Globus pallidus (tissue), 1 donor: Measurements from ENCODE around the gene REEP1.

Source experiments
- DNase-seq: peaks from one replicate; pipeline ENCODE4 v3.0.0-alpha.2; 2015; ENCODE audit warnings: low spot score

The REEP1 gene

GRCh38 chr2:86305915-86306254, 31.5 kb downstream of the REEP1 start:
- no peak for DNase-seq

- DNase-seq, result no peak
Measured at GRCh38 chr2:86305195-86305914, 32.1 kb downstream of the REEP1 start.

- no peak for DNase-seq
Measured at GRCh38 chr2:86304416-86304815, 33.0 kb downstream of the REEP1 start.

- no peak for DNase-seq
Measured at GRCh38 chr2:86302320-86302719, 35.1 kb downstream of the REEP1 start.

GRCh38 chr2:86301711-86302202, 35.7 kb downstream of the REEP1 start:
- no peak for DNase-seq

- no peak for DNase-seq
Measured at GRCh38 chr2:86301009-86301408, 36.4 kb downstream of the REEP1 start.

- DNase-seq, result no peak
Measured at GRCh38 chr2:86300496-86300895, 36.9 kb downstream of the REEP1 start.

- peak; percentile 81 for DNase-seq
Measured at GRCh38 chr2:86298411-86299390, 38.7 kb downstream of the REEP1 start.

- DNase-seq, result no peak
Measured at GRCh38 chr2:86297382-86298147, 39.9 kb downstream of the REEP1 start.

GRCh38 chr2:86296947-86297346, 40.5 kb downstream of the REEP1 start:
- DNase-seq, result no peak

GRCh38 chr2:86295066-86295465, 42.4 kb downstream of the REEP1 start:
- DNase-seq, result no peak

GRCh38 chr2:86293612-86294011, 43.8 kb downstream of the REEP1 start:
- no peak for DNase-seq

- DNase-seq, result no peak
Measured at GRCh38 chr2:86292571-86293515, 44.6 kb downstream of the REEP1 start.

- DNase-seq, result no peak
Measured at GRCh38 chr2:86291328-86291662, 46.1 kb downstream of the REEP1 start.

- no peak for DNase-seq
Measured at GRCh38 chr2:86290596-86291327, 46.7 kb downstream of the REEP1 start.

GRCh38 chr2:86286516-86286915, 50.9 kb downstream of the REEP1 start:
- no peak for DNase-seq

GRCh38 chr2:86285981-86286380, 51.4 kb downstream of the REEP1 start:
- DNase-seq, result no peak

GRCh38 chr2:86285571-86285970, 51.9 kb downstream of the REEP1 start:
- no peak for DNase-seq

- DNase-seq, result no peak
Measured at GRCh38 chr2:86284987-86285386, 52.4 kb downstream of the REEP1 start.

GRCh38 chr2:86284401-86284841, 53.0 kb downstream of the REEP1 start:
- no peak for DNase-seq
